Fibroblast of the aortic adventitia (primary cell): Measurements from ENCODE around the gene SLC44A5. TPM values are rescaled to one million over a fixed set of nuclear protein-coding genes. Genes with fewer than 3 reads are reported as not detected.

Experiments used
- DNase-seq: peaks from one replicate; pipeline ENCODE4 v3.0.0-alpha.2; 2010; ENCODE audit warnings: low read depth
- H3K4me3 ChIP-seq: 2 replicates; pipeline ENCODE4 v1.5.1; 2011; ENCODE audit warnings: low read depth, mild to moderate bottlenecking, control low read depth, low read length, moderate library complexity
- total RNA-seq: library from RNA; depleted of rRNA; stranded (reverse); fragments of >200 nt; gene quantifications from 2 replicates; pipeline ENCODE4 v1.2.3, GENCODE V29; 2012; ENCODE audit warnings: low replicate concordance
- TF ChIP-seq, protein P1 (sequence below): IDR thresholded peaks from 2 replicates; pipeline ENCODE4 v1.5.1; 2011; ENCODE audit warnings: mild to moderate bottlenecking, low read length, control low read depth, inconsistent platforms; ENCODE audit not compliant: insufficient read depth

The SLC44A5 gene
- total RNA-seq, 1 donor = 0.45 TPM

DNA sequence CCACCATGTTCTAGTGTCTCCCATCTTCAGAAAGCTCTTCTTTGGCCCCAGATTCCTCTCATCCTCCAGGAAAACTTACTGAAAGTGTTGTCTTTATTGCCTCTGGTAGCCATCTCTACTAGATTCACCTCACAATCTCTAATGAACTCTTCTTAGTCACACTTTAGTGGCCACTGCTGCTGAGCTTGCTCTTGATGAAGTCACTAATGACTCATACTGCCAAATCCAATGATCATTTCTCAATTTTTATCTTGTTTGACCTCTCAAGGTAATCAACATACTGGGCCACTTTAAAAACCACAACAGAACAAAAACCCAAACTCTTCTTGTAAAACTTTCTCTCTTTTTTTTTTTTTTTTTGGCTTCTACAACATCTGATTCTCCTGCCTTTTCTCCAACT, 280.3 kb downstream of the SLC44A5 start:
- peak; percentile 6 for DNase-seq
- TF ChIP-seq, protein P1, sequence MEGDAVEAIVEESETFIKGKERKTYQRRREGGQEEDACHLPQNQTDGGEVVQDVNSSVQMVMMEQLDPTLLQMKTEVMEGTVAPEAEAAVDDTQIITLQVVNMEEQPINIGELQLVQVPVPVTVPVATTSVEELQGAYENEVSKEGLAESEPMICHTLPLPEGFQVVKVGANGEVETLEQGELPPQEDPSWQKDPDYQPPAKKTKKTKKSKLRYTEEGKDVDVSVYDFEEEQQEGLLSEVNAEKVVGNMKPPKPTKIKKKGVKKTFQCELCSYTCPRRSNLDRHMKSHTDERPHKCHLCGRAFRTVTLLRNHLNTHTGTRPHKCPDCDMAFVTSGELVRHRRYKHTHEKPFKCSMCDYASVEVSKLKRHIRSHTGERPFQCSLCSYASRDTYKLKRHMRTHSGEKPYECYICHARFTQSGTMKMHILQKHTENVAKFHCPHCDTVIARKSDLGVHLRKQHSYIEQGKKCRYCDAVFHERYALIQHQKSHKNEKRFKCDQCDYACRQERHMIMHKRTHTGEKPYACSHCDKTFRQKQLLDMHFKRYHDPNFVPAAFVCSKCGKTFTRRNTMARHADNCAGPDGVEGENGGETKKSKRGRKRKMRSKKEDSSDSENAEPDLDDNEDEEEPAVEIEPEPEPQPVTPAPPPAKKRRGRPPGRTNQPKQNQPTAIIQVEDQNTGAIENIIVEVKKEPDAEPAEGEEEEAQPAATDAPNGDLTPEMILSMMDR = no peak

DNA sequence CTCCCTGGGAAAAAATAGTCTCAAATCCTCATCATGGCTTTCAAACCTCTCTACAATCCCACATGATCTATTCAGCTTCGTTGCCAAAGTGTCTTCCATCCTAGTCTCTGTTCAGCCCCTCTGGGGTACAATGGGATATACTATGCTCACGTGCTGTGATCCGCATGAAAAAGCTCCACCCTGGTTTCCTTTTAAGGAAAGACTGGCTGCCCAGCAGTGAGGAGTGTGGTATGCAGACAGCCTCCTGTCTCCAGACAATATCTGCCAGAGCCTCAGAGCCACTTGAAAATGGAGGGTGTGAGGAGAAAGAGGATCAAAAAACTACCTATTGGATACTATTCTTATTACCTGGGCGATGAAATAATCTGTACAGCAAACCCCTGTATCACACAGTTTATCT, 282.2 kb downstream of the SLC44A5 start:
- TF ChIP-seq, protein P1 = no peak
- no peak for DNase-seq
- H3K4me3 ChIP-seq = no peak overlapping the region

More for the DNA sequence above, 280.3 kb downstream of the SLC44A5 start:
- H3K4me3 ChIP-seq = no peak overlapping the region

DNA sequence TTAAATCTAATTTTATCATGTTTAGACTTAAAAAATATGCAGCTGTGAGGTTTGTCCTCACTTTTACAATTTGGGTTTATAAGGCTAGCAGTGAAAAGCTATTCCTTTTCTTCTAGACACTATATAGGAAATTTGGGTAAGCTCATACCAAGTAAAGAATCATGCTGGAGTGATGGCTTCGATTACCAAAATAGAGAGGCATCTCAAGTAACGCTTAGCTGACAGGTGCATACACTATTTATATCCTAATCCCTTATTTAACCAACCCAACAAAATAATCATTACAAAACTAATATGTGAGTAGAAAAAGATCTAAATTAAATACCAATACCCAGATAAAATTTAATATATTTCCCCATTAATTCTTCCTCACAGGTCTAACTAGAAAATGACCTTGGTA, 283.5 kb downstream of the SLC44A5 start:
- no peak for DNase-seq
- no peak overlapping the region for H3K4me3 ChIP-seq
- TF ChIP-seq, protein P1 = no peak

DNA sequence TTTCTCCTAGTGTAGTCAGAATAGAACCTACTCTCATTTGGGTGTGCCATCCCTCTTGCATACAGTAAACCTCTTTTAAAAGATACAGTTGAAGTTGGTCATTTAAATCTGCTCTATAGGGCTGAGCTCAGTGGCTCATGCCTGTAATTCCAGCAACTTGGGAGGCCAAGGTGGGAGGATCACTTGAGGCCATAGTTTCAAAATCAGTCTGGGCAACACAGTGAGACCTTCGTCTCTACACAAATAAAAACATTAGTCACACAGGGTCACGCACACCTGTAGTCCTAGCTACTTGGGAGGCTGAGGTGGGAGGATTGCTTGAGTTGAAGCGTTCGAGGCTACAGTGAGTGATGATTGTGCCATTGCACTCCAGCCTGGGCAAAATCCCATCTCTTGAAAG, 292.9 kb downstream of the SLC44A5 start:
- H3K4me3 ChIP-seq = no peak overlapping the region
- DNase-seq = no peak
- TF ChIP-seq, protein P1 = no peak

DNA sequence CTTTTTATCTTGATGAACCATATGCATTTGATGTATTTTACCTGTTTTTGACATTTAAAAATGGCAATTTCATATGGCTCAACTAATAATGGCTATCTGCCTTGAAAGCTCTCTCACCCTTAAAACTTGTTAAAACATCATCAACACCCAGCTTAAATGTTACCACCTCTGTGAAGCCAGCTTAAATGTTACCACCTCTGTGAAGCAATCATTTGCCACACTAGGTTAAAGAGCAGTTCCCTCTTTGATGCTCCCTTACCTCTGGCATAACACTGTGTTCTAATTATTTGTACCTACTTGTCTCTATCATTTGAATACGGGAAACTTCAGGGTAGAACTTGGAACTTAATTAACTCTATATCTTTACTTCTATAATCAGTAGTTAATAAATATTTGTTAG, 294.7 kb downstream of the SLC44A5 start:
- no peak overlapping the region for H3K4me3 ChIP-seq
- TF ChIP-seq, protein P1 = no peak
- no peak for DNase-seq

DNA sequence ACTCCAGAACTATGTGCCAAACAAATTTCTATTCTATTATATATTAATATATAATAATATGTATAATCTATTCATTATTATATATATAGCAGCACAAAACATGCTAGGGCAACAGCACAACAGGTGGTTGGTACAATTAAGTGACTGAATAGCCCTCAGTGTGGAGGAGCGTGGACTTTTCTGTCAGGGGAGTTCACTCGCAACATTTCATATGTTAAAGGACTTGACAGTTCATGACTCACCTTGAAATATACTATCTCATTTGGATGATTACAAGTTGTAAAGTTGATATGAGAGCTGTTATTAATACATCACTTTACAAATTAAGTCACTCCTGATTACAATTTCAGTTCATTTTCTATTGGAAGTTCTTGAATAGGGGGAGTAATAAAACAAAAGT, 298.3 kb downstream of the SLC44A5 start:
- H3K4me3 ChIP-seq = no peak overlapping the region
- DNase-seq = no peak
- TF ChIP-seq, protein P1 = no peak

DNA sequence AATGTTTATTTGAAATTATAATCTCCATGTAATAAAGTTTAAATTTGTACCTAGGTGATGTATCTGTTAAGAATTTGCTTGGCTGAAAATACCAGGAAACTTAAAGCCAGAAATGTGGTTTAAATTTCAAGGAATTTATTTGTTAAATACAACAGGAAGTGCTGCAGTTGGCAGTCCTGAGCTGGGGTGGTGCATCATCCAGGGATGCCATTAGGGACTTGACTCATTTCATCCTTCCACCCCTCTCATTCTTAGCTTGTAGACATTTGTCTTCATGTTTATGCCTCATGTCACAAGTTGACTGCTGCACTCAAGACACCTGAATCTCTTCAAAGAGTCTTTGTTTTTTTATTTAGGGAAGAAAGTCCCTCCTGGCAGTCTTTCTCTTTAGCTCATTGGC, 300.8 kb downstream of the SLC44A5 start:
- TF ChIP-seq, protein P1 = no peak
- H3K4me3 ChIP-seq = no peak overlapping the region
- peak; percentile 43 for DNase-seq
